H9 (cell line): ENCODE results near the gene CLEC11A. TPM values are rescaled to one million over a fixed set of nuclear protein-coding genes. Genes with fewer than 3 reads are reported as not detected.

ENCODE experiments used
- DNase-seq: peaks from one replicate; pipeline ENCODE4 v3.0.0-alpha.2; 2017
- H2AFZ ChIP-seq: one replicate; pipeline ENCODE4 v1.6.1; 2013; ENCODE audit warnings: mild to moderate bottlenecking, low read length, control low read depth, moderate library complexity
- H2AK5ac ChIP-seq: 2 replicates; pipeline ENCODE4 v1.6.1; 2013; ENCODE audit warnings: low read length, control low read depth, mixed read lengths; ENCODE audit not compliant: insufficient read length
- H2BK120ac ChIP-seq: one replicate; pipeline ENCODE4 v1.6.1; 2013; ENCODE audit warnings: low read depth, mild to moderate bottlenecking, low read length, control low read depth, inconsistent platforms; ENCODE audit not compliant: poor library complexity, severe bottlenecking
- H2BK12ac ChIP-seq: 2 replicates; pipeline ENCODE4 v1.6.1; 2013; ENCODE audit warnings: low read length, control low read depth, mixed read lengths, low read depth; ENCODE audit not compliant: insufficient read length
- H2BK15ac ChIP-seq: 2 replicates; pipeline ENCODE4 v1.6.1; 2013; ENCODE audit warnings: low read depth, low read length, control low read depth
- H2BK20ac ChIP-seq: one replicate; pipeline ENCODE4 v1.6.1; 2013; ENCODE audit warnings: low read depth, mild to moderate bottlenecking, low read length, control low read depth, inconsistent platforms; ENCODE audit not compliant: poor library complexity, severe bottlenecking
- H2BK5ac ChIP-seq: 2 replicates; pipeline ENCODE4 v1.6.1; 2013; ENCODE audit warnings: low read length, control low read depth, mixed read lengths; ENCODE audit not compliant: insufficient read length
- H3K14ac ChIP-seq: 2 replicates; pipeline ENCODE4 v1.6.1; 2013; ENCODE audit warnings: low read length, control low read depth; ENCODE audit not compliant: insufficient read depth
- H3K18ac ChIP-seq: 2 replicates; pipeline ENCODE4 v1.6.1; 2013; ENCODE audit warnings: low read depth, mild to moderate bottlenecking, mixed read lengths, low read length, control low read depth; ENCODE audit not compliant: insufficient read length
- H3K23ac ChIP-seq: 2 replicates; pipeline ENCODE4 v1.6.1; 2013; ENCODE audit warnings: low read length, control low read depth, mixed read lengths, low read depth; ENCODE audit not compliant: insufficient read length
- H3K23me2 ChIP-seq: 2 replicates; pipeline ENCODE4 v1.6.1; 2013; ENCODE audit warnings: low read depth, mild to moderate bottlenecking, mixed read lengths, low read length, control low read depth; ENCODE audit not compliant: insufficient read length, poor library complexity, severe bottlenecking
- H3K27ac ChIP-seq: 2 replicates; pipeline ENCODE4 v1.5.1; 2013; ENCODE audit warnings: low read length, control low read depth, mixed read lengths, low read depth; ENCODE audit not compliant: insufficient read length
- H3K27me3 ChIP-seq: 2 replicates; pipeline ENCODE4 v1.6.1; 2013; ENCODE audit warnings: low read length, control low read depth, inconsistent platforms; ENCODE audit not compliant: insufficient read depth
- H3K4ac ChIP-seq: 2 replicates; pipeline ENCODE4 v1.6.1; 2013; ENCODE audit warnings: low read depth, mild to moderate bottlenecking, control low read depth, inconsistent platforms, low read length, moderate library complexity
- H3K4me1 ChIP-seq: 2 replicates; pipeline ENCODE4 v1.6.1; 2013; ENCODE audit warnings: low read length, control low read depth, inconsistent platforms; ENCODE audit not compliant: insufficient read depth
- H3K4me2 ChIP-seq: 2 replicates; pipeline ENCODE4 v1.6.1; 2013; ENCODE audit warnings: low read length, control low read depth, mixed read lengths; ENCODE audit not compliant: insufficient read length, insufficient read depth
- H3K56ac ChIP-seq: 2 replicates; pipeline ENCODE4 v1.6.1; 2013; ENCODE audit warnings: low read depth, mild to moderate bottlenecking, mixed read lengths, low read length, control low read depth; ENCODE audit not compliant: insufficient read length
- H3K79me1 ChIP-seq: 2 replicates; pipeline ENCODE4 v1.6.1; 2013; ENCODE audit warnings: low read depth, mild to moderate bottlenecking, moderate library complexity, low read length, control low read depth, inconsistent platforms; ENCODE audit not compliant: insufficient read depth, poor library complexity, severe bottlenecking
- H3K79me2 ChIP-seq: 2 replicates; pipeline ENCODE4 v1.6.1; 2013; ENCODE audit warnings: low read length, control low read depth, inconsistent platforms; ENCODE audit not compliant: insufficient read depth
- H3K9ac ChIP-seq: 2 replicates; pipeline ENCODE4 v1.6.1; 2013; ENCODE audit warnings: low read length, control low read depth, mixed read lengths; ENCODE audit not compliant: insufficient read length; ENCODE audit errors: extremely low read depth
- H3K9me3 ChIP-seq: one replicate; pipeline ENCODE4 v1.6.1; 2013; ENCODE audit warnings: low read depth, low read length, inconsistent platforms; ENCODE audit not compliant: control insufficient read depth
- H3T11ph ChIP-seq: one replicate; pipeline ENCODE4 v1.6.1; 2013; ENCODE audit warnings: mild to moderate bottlenecking, low read length, control low read depth, inconsistent platforms
- H4K20me1 ChIP-seq: one replicate; pipeline ENCODE4 v1.6.1; 2013; ENCODE audit not compliant: control insufficient read depth, insufficient read length, insufficient read depth
- H4K5ac ChIP-seq: 2 replicates; pipeline ENCODE4 v1.6.1; 2013; ENCODE audit warnings: low read depth, mild to moderate bottlenecking, mixed read lengths, low read length, control low read depth; ENCODE audit not compliant: insufficient read length
- H4K8ac ChIP-seq: replicated peaks from 2 replicates; pipeline ENCODE4 v1.6.1; 2013; ENCODE audit warnings: low read length, control low read depth, mixed read lengths, low read depth; ENCODE audit not compliant: insufficient read length
- H4K91ac ChIP-seq: 2 replicates; pipeline ENCODE4 v1.6.1; 2013; ENCODE audit warnings: low read depth, mild to moderate bottlenecking, moderate library complexity, mixed read lengths, low read length, control low read depth; ENCODE audit not compliant: insufficient read length
- H3K27ac Mint-ChIP-seq, 3 experiments: 2 replicates in 2 of 3; 3 replicates in 1 of 3; pipeline ENCODE4 v1.8.0; 2020 to 2021; ENCODE audit warnings: mixed read lengths in 3 of 3, mild to moderate bottlenecking in 1 of 3, moderate library complexity in 1 of 3
- H3K27me3 Mint-ChIP-seq: 2 replicates; pipeline ENCODE4 v1.8.0; 2021; ENCODE audit warnings: low read depth, mild to moderate bottlenecking, moderate library complexity, mixed read lengths
- H3K36me3 Mint-ChIP-seq, 3 experiments: 2 replicates in 2 of 3; 3 replicates in 1 of 3; pipeline ENCODE4 v1.8.0; 2020 to 2021; ENCODE audit warnings: low read depth in 3 of 3, mixed read lengths in 3 of 3; ENCODE audit not compliant: insufficient read depth in 1 of 3
- H3K4me1 Mint-ChIP-seq, 2 experiments: 2 replicates each; pipeline ENCODE4 v1.8.0; 2020; ENCODE audit warnings: mixed read lengths in 2 of 2
- H3K4me3 Mint-ChIP-seq, 2 experiments: 2 replicates in 1 of 2; 3 replicates in 1 of 2; pipeline ENCODE4 v1.8.0; 2020 to 2021; ENCODE audit warnings: mild to moderate bottlenecking in 2 of 2, mixed read lengths in 2 of 2, moderate library complexity in 1 of 2
- H3K9me3 Mint-ChIP-seq, 2 experiments: 2 replicates in 1 of 2; 3 replicates in 1 of 2; pipeline ENCODE4 v1.8.0; 2020; ENCODE audit warnings: mild to moderate bottlenecking in 2 of 2, mixed read lengths in 2 of 2, moderate library complexity in 1 of 2
- WGBS: extraction: QIAGEN DNeasy Blood & Tissue Kit; methylation state at CpG from one replicate; pipeline ENCODE4 v1.1.7; 2013; ENCODE audit warnings: missing lambda C conversion rate, low lambda C conversion rate, mixed read lengths; ENCODE audit not compliant: insufficient read length; ENCODE audit errors: extremely low coverage; 5-methylcytosine and 5-hydroxymethylcytosine counted together
- total RNA-seq: library from RNA; stranded (reverse); gene quantifications from 2 replicates; pipeline ENCODE4 v1.2.1, GENCODE V29; 2021
- TF ChIP-seq, protein P1 (sequence below): fragments of 200-600 bp; sonication (generic); conservative IDR thresholded peaks from 3 replicates; pipeline ENCODE4 v1.8.0; 2021; ENCODE audit warnings: antibody characterized with exemption, mild to moderate bottlenecking

Gene CLEC11A
- total RNA-seq, 1 experiment from 2014 or later = 3.9 TPM

DNA sequence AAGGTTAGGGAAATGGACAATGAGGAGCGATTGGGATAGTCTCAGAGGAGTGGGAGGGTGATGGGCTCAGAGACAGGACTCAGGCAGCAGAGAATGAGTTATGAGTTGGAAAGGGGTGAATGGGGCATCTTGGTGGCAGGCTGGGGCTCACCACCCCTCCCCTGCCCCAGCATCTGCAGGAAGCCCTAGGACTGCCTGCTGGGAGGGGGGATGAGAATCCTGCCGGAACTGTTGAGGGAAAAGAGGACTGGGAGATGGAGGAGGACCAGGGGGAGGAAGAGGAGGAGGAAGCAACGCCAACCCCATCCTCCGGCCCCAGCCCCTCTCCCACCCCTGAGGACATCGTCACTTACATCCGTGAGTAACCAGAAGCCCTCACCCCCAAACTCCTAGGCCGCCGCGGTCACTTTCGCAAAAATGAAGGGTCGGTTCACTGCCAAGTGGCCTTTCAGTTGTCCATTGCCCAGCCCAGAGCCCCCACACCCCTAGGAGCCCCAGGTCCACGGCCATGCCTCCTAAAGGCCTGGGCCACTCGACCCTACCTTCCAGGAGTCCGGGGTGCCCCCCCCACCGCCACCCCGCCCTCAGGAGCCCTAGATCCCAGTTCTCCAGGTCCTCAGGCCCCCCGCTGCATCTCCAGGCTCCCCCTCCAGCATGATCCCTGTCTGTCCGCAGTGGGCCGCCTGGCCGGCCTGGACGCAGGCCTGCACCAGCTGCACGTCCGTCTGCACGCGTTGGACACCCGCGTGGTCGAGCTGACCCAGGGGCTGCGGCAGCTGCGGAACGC lies 764 bp downstream of the CLEC11A start:
- peaks cover 7% of the 10 kb centered on the region; the same call in 1 of the 2 replicates for H3K4me1 ChIP-seq

More for the DNA sequence above, 764 bp downstream of the CLEC11A start:
- H4K20me1 ChIP-seq = no peaks in the 10 kb centered on the region
- no CpG with 5 or more reads among the region's 31 CpGs for WGBS
- H3K27ac ChIP-seq = no peak overlapping the region
- H3K79me2 ChIP-seq = no peaks in the 10 kb centered on the region
- H3K9me3 Mint-ChIP-seq = no peaks in the 10 kb centered on the region; a peak in 1 of 5 replicates
- no peak overlapping the region for H2BK120ac ChIP-seq
- H3K27me3 Mint-ChIP-seq = peaks cover 68% of the 10 kb centered on the region
- no peak overlapping the region for H2AK5ac ChIP-seq
- H3K18ac ChIP-seq = no peak overlapping the region
- no peak overlapping the region for H4K5ac ChIP-seq
- no peak overlapping the region for H2AFZ ChIP-seq
- no peak overlapping the region for H3T11ph ChIP-seq
- H3K9me3 ChIP-seq = no peaks in the 10 kb centered on the region
- peaks cover 40 to 62% of the 10 kb centered on the region in 2 experiments for H3K4me1 Mint-ChIP-seq
- no peak overlapping the region for H3K4ac ChIP-seq
- no peak overlapping the region for H3K14ac ChIP-seq
- H3K23ac ChIP-seq = no peak overlapping the region
- peak overlapping the region; percentile 35 for H3K4me2 ChIP-seq
- no peak for DNase-seq
- no peaks in the 10 kb centered on the region for H3K23me2 ChIP-seq
- H4K91ac ChIP-seq = no peak overlapping the region
- peak overlapping the region; percentile 81 to 94 for H3K4me3 Mint-ChIP-seq
- no peak overlapping the region for H2BK5ac ChIP-seq
- H3K27me3 ChIP-seq = no peaks in the 10 kb centered on the region; the same call in 1 of the 2 replicates
- H3K79me1 ChIP-seq = no peaks in the 10 kb centered on the region
- H2BK15ac ChIP-seq = no peak overlapping the region
- H2BK20ac ChIP-seq = no peak overlapping the region
- no peak overlapping the region for H3K9ac ChIP-seq
- TF ChIP-seq, protein P1, sequence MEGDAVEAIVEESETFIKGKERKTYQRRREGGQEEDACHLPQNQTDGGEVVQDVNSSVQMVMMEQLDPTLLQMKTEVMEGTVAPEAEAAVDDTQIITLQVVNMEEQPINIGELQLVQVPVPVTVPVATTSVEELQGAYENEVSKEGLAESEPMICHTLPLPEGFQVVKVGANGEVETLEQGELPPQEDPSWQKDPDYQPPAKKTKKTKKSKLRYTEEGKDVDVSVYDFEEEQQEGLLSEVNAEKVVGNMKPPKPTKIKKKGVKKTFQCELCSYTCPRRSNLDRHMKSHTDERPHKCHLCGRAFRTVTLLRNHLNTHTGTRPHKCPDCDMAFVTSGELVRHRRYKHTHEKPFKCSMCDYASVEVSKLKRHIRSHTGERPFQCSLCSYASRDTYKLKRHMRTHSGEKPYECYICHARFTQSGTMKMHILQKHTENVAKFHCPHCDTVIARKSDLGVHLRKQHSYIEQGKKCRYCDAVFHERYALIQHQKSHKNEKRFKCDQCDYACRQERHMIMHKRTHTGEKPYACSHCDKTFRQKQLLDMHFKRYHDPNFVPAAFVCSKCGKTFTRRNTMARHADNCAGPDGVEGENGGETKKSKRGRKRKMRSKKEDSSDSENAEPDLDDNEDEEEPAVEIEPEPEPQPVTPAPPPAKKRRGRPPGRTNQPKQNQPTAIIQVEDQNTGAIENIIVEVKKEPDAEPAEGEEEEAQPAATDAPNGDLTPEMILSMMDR = no peak
- H3K56ac ChIP-seq = no peak overlapping the region
- H3K27ac Mint-ChIP-seq = peak overlapping the region in 1 of 3 experiments; percentile 52; a peak in 1 of 7 replicates
- no peaks in the 10 kb centered on the region; a peak in 2 of 7 replicates for H3K36me3 Mint-ChIP-seq
- no peak overlapping the region for H4K8ac ChIP-seq
- no peak overlapping the region for H2BK12ac ChIP-seq
